H1 (cell line): Measurements from ENCODE around the gene MGAT5. TPM values are rescaled to one million over a fixed set of nuclear protein-coding genes. Genes with fewer than 3 reads are reported as not detected.

Experiments
- CTCF ChIA-PET: fragments of 300-600 bp; sonication (Branson Sonifier 250); formaldehyde crosslinking; loops from one replicate; lab custom pipeline; 2021; ENCODE audit not compliant: partially characterized antibody; lab: Charles Lee
- POLR2A ChIA-PET: fragments of 300-600 bp; sonication (Branson Sonifier 250); formaldehyde crosslinking; loops from one replicate; lab custom pipeline; 2021; ENCODE audit warnings: inconsistent platforms; ENCODE audit not compliant: partially characterized antibody; lab: Charles Lee
- DNase-seq, 2 experiments: peaks; one replicate each; pipeline versions ENCODE4 v3.0.0 to v3.0.0-alpha.2; 2010 to 2022; ENCODE audit warnings: low spot score in 2 of 2, low read depth in 1 of 2, mixed read lengths in 1 of 2
- FAIRE-seq: peaks from 2 replicates; lab custom pipeline; 2011; peaks lifted over from hg19 to GRCh38; lab: Jason Lieb, UNC
- H2AFZ ChIP-seq: 2 replicates; pipeline ENCODE4 v1.8.1; 2012; ENCODE audit warnings: low read length, inconsistent platforms
- H2AK5ac ChIP-seq: 2 replicates; pipeline ENCODE4 v1.6.1; 2013; ENCODE audit warnings: low read depth, low read length
- H2BK120ac ChIP-seq: replicated peaks from 2 replicates; pipeline ENCODE3; 2013; ENCODE audit warnings: low read depth, low read length, inconsistent platforms
- H2BK12ac ChIP-seq: 2 replicates; pipeline ENCODE4 v1.6.1; 2013; ENCODE audit warnings: low read depth, low read length
- H2BK15ac ChIP-seq: 2 replicates; pipeline ENCODE4 v1.6.1; 2013; ENCODE audit warnings: low read length
- H2BK20ac ChIP-seq: 2 replicates; pipeline ENCODE4 v1.6.1; 2013; ENCODE audit warnings: low read length
- H2BK5ac ChIP-seq: 2 replicates; pipeline ENCODE4 v1.6.1; 2013; ENCODE audit warnings: low read depth, low read length
- H3K14ac ChIP-seq: 2 replicates; pipeline ENCODE4 v1.6.1; 2013; ENCODE audit warnings: inconsistent platforms; ENCODE audit not compliant: insufficient read length
- H3K18ac ChIP-seq: 2 replicates; pipeline ENCODE4 v1.6.1; 2013; ENCODE audit warnings: low read length; ENCODE audit errors: extremely low read depth
- H3K23ac ChIP-seq: 2 replicates; pipeline ENCODE4 v1.6.1; 2013; ENCODE audit warnings: inconsistent platforms; ENCODE audit not compliant: insufficient read length
- H3K23me2 ChIP-seq: 2 replicates; pipeline ENCODE4 v1.6.1; 2013; ENCODE audit warnings: low read depth, low read length
- H3K27ac ChIP-seq: 2 replicates; pipeline ENCODE4 v1.6.1; 2011; ENCODE audit warnings: low read depth, low read length, inconsistent platforms
- H3K27me3 ChIP-seq, 4 experiments: replicated peaks in 1 of 4; 1 replicate in 1 of 4; 2 replicates in 3 of 4; pipeline versions ENCODE4 v1.6.1 to v1.8.1; 2011 to 2013; ENCODE audit warnings: low read length in 3 of 4, mild to moderate bottlenecking in 3 of 4, inconsistent platforms in 2 of 4, mixed read lengths in 2 of 4, moderate library complexity in 1 of 4; ENCODE audit not compliant: control insufficient read depth in 3 of 4, insufficient read depth in 3 of 4; ENCODE audit errors: extremely low read depth in 1 of 4
- H3K36me3 ChIP-seq, 4 experiments: 2 replicates each; pipeline versions ENCODE4 v1.6.1 to v1.8.1; 2011 to 2013; ENCODE audit warnings: mild to moderate bottlenecking in 4 of 4, low read length in 3 of 4, moderate library complexity in 2 of 4, control low read depth in 1 of 4, inconsistent platforms in 1 of 4; ENCODE audit not compliant: insufficient read depth in 4 of 4, control insufficient read depth in 2 of 4
- H3K4ac ChIP-seq: replicated peaks from 2 replicates; pipeline ENCODE3; 2013; ENCODE audit warnings: low read length, low read depth, mixed read lengths, inconsistent platforms; ENCODE audit not compliant: insufficient read length
- H3K4me1 ChIP-seq, 4 experiments: replicated peaks in 1 of 4; 1 replicate in 1 of 4; 2 replicates in 3 of 4; pipeline versions ENCODE4 v1.6.1 to v1.8.1; 2011 to 2013; ENCODE audit warnings: low read length in 3 of 4, inconsistent platforms in 2 of 4, mixed read lengths in 1 of 4; ENCODE audit not compliant: insufficient read depth in 4 of 4, control insufficient read depth in 3 of 4
- H3K4me2 ChIP-seq, 2 experiments: 2 replicates each; pipeline versions ENCODE4 v1.6.1 to v1.8.1; 2011 to 2013; ENCODE audit warnings: low read depth in 2 of 2, low read length in 2 of 2, control low read depth in 1 of 2, inconsistent platforms in 1 of 2, mild to moderate bottlenecking in 1 of 2; ENCODE audit not compliant: insufficient read depth in 1 of 2
- H3K4me3 ChIP-seq, 4 experiments: fragments of 200-600, 300-600 bp in 1 of 4; sonication (generic), shearing (Covaris generic), sonication (Bioruptor Twin) in 1 of 4; 2 replicates each; pipeline versions ENCODE4 v1.5.1 to v1.8.1; 2011 to 2016; ENCODE audit warnings: low read length in 4 of 4, low read depth in 3 of 4, control low read depth in 2 of 4, inconsistent platforms in 2 of 4, mild to moderate bottlenecking in 2 of 4, mixed read lengths in 1 of 4, moderate library complexity in 1 of 4; ENCODE audit not compliant: insufficient read depth in 2 of 4; ENCODE audit errors: extremely low read depth in 1 of 4
- H3K56ac ChIP-seq: replicated peaks from 2 replicates; pipeline ENCODE3; 2013; ENCODE audit warnings: low read depth, mild to moderate bottlenecking, mixed read lengths, low read length, inconsistent platforms; ENCODE audit not compliant: insufficient read length
- H3K79me1 ChIP-seq: 2 replicates; pipeline ENCODE4 v1.6.1; 2013; ENCODE audit warnings: low read depth, low read length, control low read depth
- H3K79me2 ChIP-seq, 2 experiments: 2 replicates each; pipeline versions ENCODE4 v1.6.1 to v1.8.1; 2012 to 2013; ENCODE audit warnings: low read length in 2 of 2, mild to moderate bottlenecking in 2 of 2, inconsistent platforms in 1 of 2; ENCODE audit not compliant: insufficient read depth in 2 of 2, control insufficient read depth in 1 of 2
- H3K9ac ChIP-seq, 4 experiments: replicated peaks in 1 of 4; 1 replicate in 1 of 4; 2 replicates in 3 of 4; pipeline versions ENCODE4 v1.6.1 to v1.8.1; 2011 to 2013; ENCODE audit warnings: low read depth in 3 of 4, low read length in 3 of 4, control low read depth in 2 of 4, mild to moderate bottlenecking in 2 of 4, moderate library complexity in 2 of 4, inconsistent platforms in 1 of 4; ENCODE audit errors: extremely low read depth in 1 of 4
- H3K9me3 ChIP-seq, 2 experiments: 2 replicates each; pipeline versions ENCODE4 v1.6.1 to v1.8.1; 2012 to 2013; ENCODE audit warnings: mild to moderate bottlenecking in 2 of 2, moderate library complexity in 2 of 2, control low read depth in 1 of 2, inconsistent platforms in 1 of 2, low read depth in 1 of 2, low read length in 1 of 2, mixed read lengths in 1 of 2; ENCODE audit not compliant: insufficient read depth in 2 of 2
- H4K20me1 ChIP-seq, 2 experiments: replicated peaks in 1 of 2; 2 replicates each; pipeline versions ENCODE3 to v1.8.1; 2011 to 2013; ENCODE audit warnings: inconsistent platforms in 2 of 2, low read length in 2 of 2, mild to moderate bottlenecking in 1 of 2; ENCODE audit not compliant: insufficient read depth in 2 of 2, control insufficient read depth in 1 of 2
- H4K5ac ChIP-seq: 2 replicates; pipeline ENCODE4 v1.6.1; 2013; ENCODE audit warnings: low read length, low read depth, mixed read lengths, inconsistent platforms; ENCODE audit not compliant: insufficient read length
- H4K8ac ChIP-seq: 2 replicates; pipeline ENCODE4 v1.8.0; 2013; ENCODE audit warnings: mild to moderate bottlenecking, moderate library complexity, low read length, inconsistent platforms; ENCODE audit not compliant: insufficient read depth; ENCODE audit errors: extremely low read depth
- H4K91ac ChIP-seq: replicated peaks from 2 replicates; pipeline ENCODE3; 2013; ENCODE audit warnings: low read length, mixed read lengths, inconsistent platforms; ENCODE audit not compliant: insufficient read length
- MAFK ChIP-seq: IDR thresholded peaks from 2 replicates; pipeline ENCODE4 v1.6.1; 2012; ENCODE audit warnings: low read depth, mild to moderate bottlenecking, improper control_type of control experiment, low read length
- WGBS, 2 experiments: shearing (Covaris generic) in 1 of 2; methylation state at CpG; one replicate each; pipeline versions ENCODE4 v1.1.6 to v1.1.7; 2013 to 2015; ENCODE audit warnings: low lambda C conversion rate in 2 of 2, mixed read lengths in 2 of 2, inconsistent platforms in 1 of 2, low coverage in 1 of 2, missing lambda C conversion rate in 1 of 2; ENCODE audit not compliant: insufficient replicate concordance in 2 of 2, insufficient coverage in 1 of 2, insufficient read length in 1 of 2; ENCODE audit errors: extremely low coverage in 1 of 2, missing lambda C conversion rate in 1 of 2; 5-methylcytosine and 5-hydroxymethylcytosine counted together
- polyA plus RNA-seq, 7 experiments: library from polyadenylated mRNA; depleted of rRNA in 3 of 7; stranded (reverse) in 5 of 7; unstranded in 2 of 7; fragments of >200 nt in 5 of 7; fragments of 200-250 nt in 2 of 7; gene quantifications; 1 replicate in 5 of 7; 2 replicates in 1 of 7; 4 replicates in 1 of 7; pipeline versions ENCODE4 v1.2.1 to v1.2.3, GENCODE V29; 2011 to 2013; ENCODE audit warnings: missing spikeins in 2 of 7, mixed read lengths in 2 of 7
- total RNA-seq: library from RNA; stranded (reverse); fragmentation: NEBNext Ultra II Directional; extraction: Animal tissue kit (Norgen Biotek cat#: 25700); gene quantifications from 2 replicates; pipeline ENCODE4 v1.2.1, GENCODE V29; 2021

Gene MGAT5
- total and polyA plus RNA-seq, 2 of the 8 experiments (the other 6 are each of a cell fraction or from before 2014, with no cell fraction given) = 11.2 to 49.2 TPM

- H4K91ac ChIP-seq = no peak overlapping the region
- H3K9me3 ChIP-seq = no peaks in the 10 kb centered on the region
- H3K18ac ChIP-seq = no peak overlapping the region
- ChIA-PET CTCF (interaction anchor here (0.8 to 6.2 kb wide), 24 partner anchors 10 to 524 kb away, joined by 3 to 79 read pairs (median 12); no protein-coding TSS in a partner anchor), POLR2A (no interaction called here)
- no peak overlapping the region for H3K4me2 ChIP-seq
- no peak overlapping the region for H4K8ac ChIP-seq
- no peak overlapping the region for H2BK5ac ChIP-seq
- no peak overlapping the region for H2BK12ac ChIP-seq
- no peak overlapping the region for H3K4ac ChIP-seq
- H2AK5ac ChIP-seq = no peak overlapping the region
- no peaks in the 10 kb centered on the region for H3K79me2 ChIP-seq
- no peak for FAIRE-seq
- DNase-seq = no peak
- H2AFZ ChIP-seq = no peak overlapping the region
- no peak overlapping the region for H3K4me3 ChIP-seq
- no peak overlapping the region for H2BK20ac ChIP-seq
- H3K56ac ChIP-seq = no peak overlapping the region
- no peak for TF ChIP-seq MAFK
- peaks cover 0 to 5% (median 0%) of the 10 kb centered on the region in 4 experiments; a peak in 1 of 8 replicates for H3K36me3 ChIP-seq
- no peaks in the 10 kb centered on the region for H3K23me2 ChIP-seq
- no peak overlapping the region for H3K14ac ChIP-seq
- no peaks in the 10 kb centered on the region for H3K79me1 ChIP-seq
- H2BK120ac ChIP-seq = no peak overlapping the region
- H4K5ac ChIP-seq = no peak overlapping the region
- no peak overlapping the region for H3K23ac ChIP-seq
- WGBS, 2 experiments = 95% methylated on average over 5 of the region's 5 CpGs; no CpG with 5 or more reads in 1 of the 2 experiments
- H2BK15ac ChIP-seq = no peak overlapping the region
- H4K20me1 ChIP-seq = peaks cover 0 to 2% of the 10 kb centered on the region in 2 experiments
- H3K4me1 ChIP-seq = peaks cover 0 to 5% (median 0%) of the 10 kb centered on the region in 4 experiments; a peak in 1 of 7 replicates
- H3K27me3 ChIP-seq = no peaks in the 10 kb centered on the region
- H3K27ac ChIP-seq = no peak overlapping the region
- H3K9ac ChIP-seq = no peak overlapping the region
These were observed 157.0 kb downstream of the MGAT5 start for GRCh38 chr2:134410831-134411231.
